GM19239 (cell line): ENCODE results near the gene DEFB123.
"Not testable (repeated sequence)": the region's sequence is repeated elsewhere in the genome, so short reads cannot be mapped to it uniquely, and the experiment has no call there.

Experiments
- DNase-seq: peaks from one replicate; pipeline ENCODE4 v3.0.0; 2011; ENCODE audit warnings: low spot score; ENCODE audit not compliant: insufficient read length
- FAIRE-seq: peaks from 2 replicates; lab custom pipeline; 2011; peaks lifted over from hg19 to GRCh38; lab: Jason Lieb, UNC

Gene DEFB123

GRCh38 chr20:31440012-31440659 is at the start of gene DEFB123:
Gene DEFB123, plus strand, starts transcription at chr20:31440632. Its CDS starts 67 bp downstream, at chr20:31440699.
- DNase-seq, result no peak

DNA sequence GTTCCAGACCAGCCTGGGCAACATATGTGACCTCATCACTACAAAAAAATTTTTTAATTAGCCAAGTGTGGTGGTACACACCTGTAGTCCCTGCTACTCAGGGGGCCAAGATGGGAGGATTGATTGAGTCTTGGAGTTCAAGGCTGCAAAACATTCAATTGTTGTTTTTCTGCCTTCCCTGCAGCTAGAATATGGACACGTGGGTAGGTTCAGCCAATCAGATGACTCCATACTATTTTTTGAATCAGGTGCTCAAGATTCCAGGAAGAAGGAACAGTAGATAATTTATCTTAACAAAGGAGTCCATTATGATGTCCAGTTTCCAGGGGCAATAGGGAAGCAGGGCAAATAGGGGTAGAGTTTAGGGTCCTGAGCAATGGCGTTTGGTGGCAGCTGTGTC is 47.6 kb upstream of the DEFB123 start:
- FAIRE-seq (no peak), DNase-seq (no peak)

More at GRCh38 chr20:31440012-31440659, at the start of gene DEFB123:
- no peak for FAIRE-seq

GRCh38 chr20:31394900-31395299 is 45.5 kb upstream of the DEFB123 start:
- FAIRE-seq (no peak), DNase-seq (no peak)

- DNase-seq (no peak), FAIRE-seq (no peak)
Observed at GRCh38 chr20:31403886-31404285, 36.5 kb upstream of the DEFB123 start.

DNA sequence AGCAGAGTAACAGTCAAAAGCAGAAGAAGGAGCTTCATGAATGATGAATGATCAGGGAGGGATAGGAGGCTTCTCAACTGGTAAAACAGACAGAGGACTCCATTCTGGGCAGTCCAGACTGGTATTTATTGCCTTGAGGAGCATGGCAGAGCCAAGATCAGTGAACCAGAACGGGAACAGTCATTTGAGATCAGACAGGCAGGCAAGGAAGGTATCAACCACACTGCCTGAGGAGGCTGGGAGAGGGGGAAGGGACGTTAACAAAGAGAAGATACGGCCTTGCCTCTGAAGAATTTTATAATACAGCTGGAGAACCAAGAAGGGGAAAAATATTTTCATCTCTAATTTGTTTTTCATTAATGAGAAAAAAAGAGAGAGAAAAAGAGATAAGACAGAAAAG is 34.3 kb upstream of the DEFB123 start, which contains the start of gene DEFB121:
Gene DEFB121, minus strand, starts transcription at position 101 of the 400 bp plus-strand sequence. Its CDS starts 63 bp downstream, at position 38.
- DNase-seq (no peak), FAIRE-seq (no peak)

- FAIRE-seq, result no peak
- no peak for DNase-seq
Observed at GRCh38 chr20:31410011-31410410, 30.4 kb upstream of the DEFB123 start.

DNA sequence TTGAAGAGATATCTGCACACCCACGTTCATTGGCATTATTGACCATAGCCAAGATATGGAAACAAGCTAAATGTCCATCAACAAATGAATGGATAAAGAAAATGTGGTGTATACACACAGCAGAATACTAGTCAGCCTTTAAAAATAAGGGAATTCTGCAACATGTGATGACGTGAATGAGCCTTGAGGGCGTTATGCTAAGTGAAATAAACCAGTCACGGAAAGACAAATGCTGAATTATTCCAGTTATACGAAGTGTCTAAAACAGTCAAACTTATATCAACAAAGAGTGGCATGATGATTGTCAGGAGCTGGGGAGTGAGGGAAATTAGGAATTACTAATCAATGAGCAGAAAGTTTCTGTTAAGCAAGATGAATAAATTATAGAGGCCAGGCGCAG is 26.1 kb upstream of the DEFB123 start:
- FAIRE-seq (no peak), DNase-seq (no peak)

DNA sequence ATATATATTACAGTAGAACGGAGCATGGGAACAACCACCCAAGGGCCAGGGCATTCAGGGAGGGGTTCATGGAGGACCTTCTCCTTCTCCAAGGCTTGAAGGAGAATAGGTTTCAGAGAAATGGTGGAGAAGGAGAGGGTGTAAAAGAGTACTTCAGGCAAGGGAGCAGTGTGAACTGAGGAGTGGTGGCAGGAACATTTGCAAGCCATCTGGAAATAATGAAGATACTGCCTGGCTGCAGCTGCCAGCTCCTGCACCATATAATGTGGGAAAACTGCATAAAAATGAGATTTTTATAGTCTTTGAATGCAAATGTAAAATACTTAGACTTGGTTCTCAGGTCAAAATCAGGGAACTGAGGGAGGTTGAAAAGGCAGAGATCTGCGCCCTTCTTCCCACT is 24.8 kb upstream of the DEFB123 start:
- no peak for FAIRE-seq

DNA sequence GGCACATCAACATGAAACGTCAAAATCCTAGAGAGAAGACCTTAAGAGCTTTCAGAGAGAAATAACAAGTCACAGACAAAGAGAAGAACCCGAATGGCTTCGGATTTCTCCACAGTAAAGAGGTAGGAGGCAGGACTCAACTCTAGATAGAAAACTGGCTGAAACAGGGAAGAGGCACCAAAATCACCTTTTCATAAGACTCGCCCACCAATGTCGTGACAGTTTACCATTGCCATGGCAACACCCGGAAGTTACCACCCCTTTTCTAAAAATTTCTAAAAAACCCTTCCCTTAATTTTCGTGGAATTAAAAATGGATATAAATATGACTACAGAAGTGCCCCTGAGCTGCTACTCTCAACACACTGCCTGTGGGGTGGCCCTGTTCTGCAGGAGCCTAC is 22.1 kb upstream of the DEFB123 start:
- DNase-seq (no peak), FAIRE-seq (no peak)

More for the DNA sequence above, 24.8 kb upstream of the DEFB123 start:
- DNase-seq, result no peak

- no peak for DNase-seq
- FAIRE-seq, result no peak
Observed at GRCh38 chr20:31425797-31426196, 14.6 kb upstream of the DEFB123 start.

DNA sequence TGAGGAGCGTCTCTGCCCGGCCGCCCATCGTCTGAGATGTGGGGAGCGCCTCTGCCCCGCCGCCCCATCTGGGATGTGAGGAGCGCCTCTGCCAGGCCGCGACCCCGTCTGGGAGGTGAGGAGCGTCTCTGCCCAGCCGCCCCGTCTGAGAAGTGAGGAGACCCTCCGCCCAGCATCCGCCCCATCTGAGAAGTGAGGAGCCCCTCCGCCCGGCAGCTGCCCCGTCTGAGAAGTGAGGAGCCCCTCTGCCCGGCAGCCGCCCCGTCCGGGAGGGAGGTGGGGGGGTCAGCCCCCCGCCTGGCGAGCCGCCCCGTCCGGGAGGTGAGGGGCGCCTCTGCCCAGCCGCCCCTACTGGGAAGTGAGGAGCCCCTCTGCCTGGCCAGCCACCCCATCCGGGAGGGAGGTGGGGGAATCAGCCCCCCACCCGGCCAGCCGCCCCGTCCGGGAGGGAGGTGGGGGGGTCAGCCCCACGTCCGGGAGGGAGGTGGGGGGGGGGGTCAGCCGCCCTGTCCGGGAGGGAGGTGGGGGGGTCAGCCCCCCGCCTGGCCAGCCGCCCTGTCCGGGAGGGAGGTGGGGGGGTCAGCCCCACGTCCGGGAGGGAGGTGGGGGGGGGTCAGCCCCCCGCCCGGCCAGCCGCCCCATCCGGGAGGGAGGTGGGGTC is 13.4 kb upstream of the DEFB123 start:
- not testable (repeated sequence) for FAIRE-seq, DNase-seq

DNA sequence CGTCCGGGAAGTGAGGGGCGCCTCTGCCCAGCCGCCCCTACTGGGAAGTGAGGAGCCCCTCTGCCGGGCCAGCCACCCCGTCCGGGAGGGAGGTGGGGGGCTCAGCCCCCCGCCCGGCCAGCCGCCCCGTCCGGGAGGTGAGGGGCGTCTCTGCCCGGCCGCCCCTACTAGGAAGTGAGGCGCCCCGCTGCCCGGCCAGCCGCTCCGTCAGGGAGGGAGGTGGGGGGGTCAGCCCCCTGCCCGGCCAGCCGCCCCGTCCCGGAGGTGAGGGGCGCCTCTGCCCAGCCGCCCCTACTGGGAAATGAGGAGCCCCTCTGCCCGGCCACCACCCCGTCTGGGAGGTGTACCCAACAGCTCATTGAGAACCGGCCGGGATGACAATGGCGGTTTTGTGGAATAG is 12.9 kb upstream of the DEFB123 start:
- DNase-seq, FAIRE-seq: not testable (repeated sequence)

GRCh38 chr20:31430568-31431115 is 9.8 kb upstream of the DEFB123 start:
- FAIRE-seq (no peak), DNase-seq (no peak)

DNA sequence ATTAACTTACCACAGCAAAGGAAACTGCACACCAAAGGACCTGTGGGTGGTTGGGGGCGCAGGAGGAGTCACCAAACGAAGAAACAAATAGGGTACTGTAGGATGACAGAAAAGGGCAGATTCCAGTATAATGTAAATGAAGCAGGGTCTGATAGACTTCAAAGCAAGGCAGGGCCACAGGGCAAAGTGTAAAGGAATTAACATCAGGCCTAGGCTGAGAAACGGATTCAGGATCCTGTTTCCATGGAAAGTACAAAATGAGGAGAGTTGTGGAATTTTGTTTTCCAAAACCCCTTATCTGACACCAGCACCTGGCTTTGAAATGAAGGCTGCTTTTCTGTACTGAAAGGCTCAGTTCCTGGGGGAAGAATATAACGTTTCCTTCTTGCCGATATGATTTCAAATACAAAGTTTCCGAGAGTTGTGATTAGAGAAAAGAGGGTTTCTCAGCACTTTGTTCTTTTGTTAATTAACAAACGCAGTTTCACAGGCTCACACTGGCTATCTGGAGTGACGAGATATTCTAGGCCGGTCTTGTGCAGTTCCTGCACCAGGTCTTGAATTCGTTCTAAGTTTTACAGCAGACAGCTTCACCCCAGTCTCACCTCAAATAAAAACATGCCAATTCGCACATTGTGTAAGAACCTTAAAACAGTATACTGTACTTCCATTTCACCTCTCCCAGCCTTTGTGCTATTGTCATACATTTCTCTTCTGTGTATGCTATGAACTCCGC is 5.8 kb downstream of the DEFB123 start:
- FAIRE-seq, result no peak

DNA sequence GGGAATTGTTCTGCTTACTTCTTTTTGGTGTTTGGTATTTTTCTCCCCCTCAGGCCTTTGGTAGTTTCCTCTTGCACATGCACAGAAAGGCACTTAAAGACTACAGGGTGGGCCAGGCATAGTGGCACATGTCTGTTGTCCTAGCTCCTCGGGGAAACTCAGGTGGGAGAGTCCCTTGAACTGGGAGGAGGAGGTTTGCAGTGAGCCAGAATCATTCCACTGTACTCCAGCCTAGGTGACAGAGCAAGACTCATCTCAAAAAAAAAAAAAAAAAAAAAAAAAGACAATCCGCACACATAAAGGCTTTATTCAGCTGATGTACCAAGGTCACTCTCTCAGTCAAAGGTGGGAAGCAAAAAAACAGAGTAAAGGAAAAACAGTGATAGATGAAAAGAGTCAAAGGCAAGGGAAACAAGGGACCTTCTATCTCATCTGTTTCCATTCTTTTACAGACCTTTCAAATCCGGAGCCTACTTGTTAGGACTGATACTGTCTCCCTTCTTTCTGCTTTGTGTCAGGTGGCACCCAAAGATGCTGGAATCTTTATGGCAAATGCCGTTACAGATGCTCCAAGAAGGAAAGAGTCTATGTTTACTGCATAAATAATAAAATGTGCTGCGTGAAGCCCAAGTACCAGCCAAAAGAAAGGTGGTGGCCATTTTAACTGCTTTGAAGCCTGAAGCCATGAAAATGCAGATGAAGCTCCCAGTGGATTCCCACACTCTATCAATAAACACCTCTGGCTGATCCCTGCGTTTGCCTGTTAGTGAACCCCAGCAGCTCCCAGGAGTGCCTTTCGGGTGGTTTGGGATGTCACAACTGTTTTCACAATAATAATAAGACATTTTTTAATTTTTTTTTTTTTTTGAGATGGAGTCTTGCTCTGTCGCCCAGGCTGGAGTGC is 9.3 kb downstream of the DEFB123 start:
- no peak for DNase-seq
- FAIRE-seq, result no peak

More for the DNA sequence above, 5.8 kb downstream of the DEFB123 start:
- no peak for DNase-seq

- FAIRE-seq (no peak), DNase-seq (no peak)
Observed at GRCh38 chr20:31452575-31452974, 12.1 kb downstream of the DEFB123 start.

DNA sequence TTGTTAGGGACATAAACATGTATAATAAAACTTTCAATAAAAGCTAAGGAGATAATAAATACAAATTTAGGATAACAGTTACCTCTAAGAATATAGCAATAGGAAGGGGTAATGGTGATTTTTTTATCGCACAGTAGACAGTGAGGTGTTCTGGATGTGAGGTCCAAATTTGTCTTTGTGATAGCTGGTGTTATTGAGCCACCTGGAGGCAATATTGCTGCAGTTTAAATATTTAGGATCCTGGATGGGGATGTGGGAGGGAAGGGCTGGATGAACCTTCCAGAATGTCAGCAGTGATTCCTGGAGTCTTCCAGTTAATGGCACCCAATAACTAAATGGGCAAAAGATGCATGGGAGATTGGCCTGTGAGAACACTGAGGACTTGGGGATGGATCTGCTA is 13.9 kb downstream of the DEFB123 start:
- no peak for FAIRE-seq
- DNase-seq, result no peak

- not testable (repeated sequence) for DNase-seq, FAIRE-seq
Observed at GRCh38 chr20:31470946-31471345, 30.5 kb downstream of the DEFB123 start.

DNA sequence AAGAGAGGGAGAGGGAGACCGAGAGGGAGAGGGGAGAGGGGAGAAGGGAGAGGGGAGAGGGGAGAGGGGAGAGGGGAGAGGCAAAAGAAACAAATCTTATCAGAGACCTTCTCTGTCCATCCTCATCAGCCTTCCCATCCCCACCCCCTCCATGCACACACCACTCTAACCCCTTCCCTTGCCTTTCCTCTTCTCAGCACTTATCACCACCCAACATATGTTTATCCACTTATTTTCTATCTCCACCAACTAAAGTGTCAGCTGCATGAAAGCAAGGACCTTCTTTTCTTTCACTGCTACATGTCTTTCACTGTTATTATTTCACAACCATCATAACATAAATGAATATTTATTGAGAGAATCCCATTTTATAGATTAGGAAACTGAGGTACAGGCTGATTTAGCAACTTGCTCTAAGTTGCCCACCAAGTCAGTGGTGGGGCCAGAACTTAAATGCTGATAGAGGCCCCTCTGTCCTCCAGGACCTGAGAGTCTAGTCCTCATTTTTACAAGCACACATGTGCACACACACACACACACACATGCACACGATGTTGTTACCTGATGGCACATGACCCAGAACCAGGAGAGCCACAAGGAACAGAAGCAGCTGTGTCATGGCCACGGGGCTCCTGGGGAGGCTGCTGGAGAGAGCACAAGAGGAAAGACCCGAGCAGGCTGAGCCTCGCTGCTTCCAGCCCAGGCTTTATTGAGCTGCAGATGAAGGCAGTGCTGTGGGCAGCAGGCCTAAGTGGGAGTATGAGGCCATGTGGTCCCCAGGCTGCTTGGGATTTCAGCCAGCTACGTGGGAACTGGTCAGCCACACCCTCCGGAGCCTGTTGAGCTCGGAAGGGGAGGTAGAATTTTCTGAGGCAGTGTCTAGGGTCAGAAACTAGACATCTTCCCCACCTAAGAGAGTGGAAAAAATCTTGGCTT is 32.2 kb downstream of the DEFB123 start:
- FAIRE-seq, result no peak
- DNase-seq, result no peak
